Measurements from ENCODE around the gene CPA3.

Gene CPA3

DNA sequence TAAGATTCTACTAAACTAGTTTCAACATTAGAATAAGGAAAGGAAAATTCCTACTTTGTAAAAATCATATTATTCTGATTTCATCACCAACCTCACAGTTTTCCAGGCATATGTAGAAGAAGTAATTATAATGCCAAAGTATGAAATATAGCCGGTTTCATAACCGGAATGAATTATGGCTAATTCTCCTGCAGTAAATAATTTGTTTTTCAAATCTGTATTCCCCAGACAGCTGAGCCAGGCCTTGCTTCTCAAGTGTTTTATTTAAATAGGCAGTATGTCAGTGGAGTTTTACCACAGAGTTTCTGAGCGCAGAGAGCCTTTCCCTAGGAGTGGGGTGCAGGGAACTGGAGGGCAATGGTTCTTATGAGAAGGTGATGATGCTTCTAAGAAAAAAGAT is 8.7 kb upstream of the CPA3 start:
- DNase-seq (ENCODE audit: low read depth): no peak
- no peak overlapping the region for H3K4me3 ChIP-seq (ENCODE audit: control insufficient read depth, low read depth, low read length)
- TF ChIP-seq, protein P1, sequence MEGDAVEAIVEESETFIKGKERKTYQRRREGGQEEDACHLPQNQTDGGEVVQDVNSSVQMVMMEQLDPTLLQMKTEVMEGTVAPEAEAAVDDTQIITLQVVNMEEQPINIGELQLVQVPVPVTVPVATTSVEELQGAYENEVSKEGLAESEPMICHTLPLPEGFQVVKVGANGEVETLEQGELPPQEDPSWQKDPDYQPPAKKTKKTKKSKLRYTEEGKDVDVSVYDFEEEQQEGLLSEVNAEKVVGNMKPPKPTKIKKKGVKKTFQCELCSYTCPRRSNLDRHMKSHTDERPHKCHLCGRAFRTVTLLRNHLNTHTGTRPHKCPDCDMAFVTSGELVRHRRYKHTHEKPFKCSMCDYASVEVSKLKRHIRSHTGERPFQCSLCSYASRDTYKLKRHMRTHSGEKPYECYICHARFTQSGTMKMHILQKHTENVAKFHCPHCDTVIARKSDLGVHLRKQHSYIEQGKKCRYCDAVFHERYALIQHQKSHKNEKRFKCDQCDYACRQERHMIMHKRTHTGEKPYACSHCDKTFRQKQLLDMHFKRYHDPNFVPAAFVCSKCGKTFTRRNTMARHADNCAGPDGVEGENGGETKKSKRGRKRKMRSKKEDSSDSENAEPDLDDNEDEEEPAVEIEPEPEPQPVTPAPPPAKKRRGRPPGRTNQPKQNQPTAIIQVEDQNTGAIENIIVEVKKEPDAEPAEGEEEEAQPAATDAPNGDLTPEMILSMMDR (IDR thresholded peaks at IDR 0.05; ENCODE audit: control insufficient read depth, insufficient read depth, low read depth, low read length, missing control alignments): no peak

DNA sequence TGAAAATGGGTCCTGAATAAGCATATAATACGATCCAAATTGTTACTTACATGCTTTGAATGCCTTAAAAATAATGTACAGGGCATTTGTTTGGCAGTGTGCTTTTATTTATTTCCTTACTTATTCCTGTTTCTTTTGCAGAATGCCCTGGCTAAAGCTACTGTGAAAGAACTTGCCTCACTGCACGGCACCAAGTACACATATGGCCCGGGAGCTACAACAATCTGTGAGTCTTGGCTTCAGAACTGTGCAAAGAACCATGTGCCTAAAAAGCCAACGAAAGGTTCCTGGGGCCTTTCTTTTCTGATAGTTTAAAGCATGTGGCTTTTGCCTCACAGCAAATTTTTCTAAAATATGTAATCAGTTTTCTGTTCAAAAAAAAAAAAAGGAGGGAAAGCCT is 7.8 kb upstream of the CPA3 start:
- no peak overlapping the region for H3K4me3 ChIP-seq (ENCODE audit: control insufficient read depth, low read depth, low read length)
- no peak for DNase-seq (ENCODE audit: low read depth)
- TF ChIP-seq, protein P1 (IDR thresholded peaks at IDR 0.05; ENCODE audit: control insufficient read depth, insufficient read depth, low read depth, low read length, missing control alignments): no peak

DNA sequence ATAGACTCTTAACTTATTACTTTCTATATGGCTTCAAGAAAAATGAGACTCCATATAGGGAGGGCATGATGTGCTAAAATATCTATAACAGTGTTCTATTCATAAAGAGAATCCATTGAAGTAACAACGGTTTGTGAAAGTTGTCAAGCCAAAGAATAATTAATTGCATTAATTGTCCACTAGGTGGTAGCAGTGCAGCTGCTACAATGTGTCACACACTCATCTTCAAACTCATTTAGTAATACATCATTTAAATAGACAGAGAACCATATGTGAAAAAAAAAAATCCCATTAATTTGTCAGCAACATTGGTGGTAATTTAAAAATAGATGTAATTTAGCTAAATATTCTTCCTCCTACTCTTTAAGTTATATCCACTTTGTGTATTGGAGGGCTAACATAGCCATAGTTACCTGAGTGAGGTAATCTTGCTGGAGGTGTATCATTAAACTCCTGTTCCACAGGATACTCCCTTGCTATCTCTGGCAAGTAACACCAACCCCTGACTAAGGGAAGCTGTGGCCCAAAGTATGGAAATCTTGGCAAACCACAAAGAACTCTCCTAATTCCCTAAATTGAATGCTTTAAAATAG is 3.7 kb upstream of the CPA3 start:
- TF ChIP-seq, protein P1 (IDR thresholded peaks at IDR 0.05; ENCODE audit: control insufficient read depth, insufficient read depth, low read depth, low read length, missing control alignments): peak; percentile 62
- DNase-seq (ENCODE audit: low read depth): peak; percentile 25
- no peak overlapping the region for H3K4me3 ChIP-seq (ENCODE audit: control insufficient read depth, low read depth, low read length)

DNA sequence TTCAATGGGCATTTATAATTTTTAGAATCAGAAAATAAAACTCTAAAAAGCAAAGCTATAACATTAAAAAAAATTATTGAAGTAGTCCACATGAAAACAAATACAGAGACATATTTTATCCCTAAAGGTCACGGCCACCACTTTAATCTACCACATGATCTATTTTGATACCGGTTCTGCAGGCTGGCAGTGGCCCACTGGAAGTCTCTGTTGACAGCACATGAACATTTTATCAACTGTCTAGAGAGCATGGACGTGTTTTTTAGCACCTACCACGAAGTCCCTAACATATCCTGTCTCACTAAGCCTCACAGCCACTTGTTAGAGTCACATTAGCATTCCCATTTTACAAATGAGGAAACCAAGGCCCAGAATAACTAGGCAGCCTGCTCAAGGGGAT is 1.8 kb upstream of the CPA3 start:
- no peak for DNase-seq (ENCODE audit: low read depth)
- TF ChIP-seq, protein P1 (IDR thresholded peaks at IDR 0.05; ENCODE audit: control insufficient read depth, insufficient read depth, low read depth, low read length, missing control alignments): no peak
- H3K4me3 ChIP-seq (ENCODE audit: control insufficient read depth, low read depth, low read length): no peak overlapping the region

DNA sequence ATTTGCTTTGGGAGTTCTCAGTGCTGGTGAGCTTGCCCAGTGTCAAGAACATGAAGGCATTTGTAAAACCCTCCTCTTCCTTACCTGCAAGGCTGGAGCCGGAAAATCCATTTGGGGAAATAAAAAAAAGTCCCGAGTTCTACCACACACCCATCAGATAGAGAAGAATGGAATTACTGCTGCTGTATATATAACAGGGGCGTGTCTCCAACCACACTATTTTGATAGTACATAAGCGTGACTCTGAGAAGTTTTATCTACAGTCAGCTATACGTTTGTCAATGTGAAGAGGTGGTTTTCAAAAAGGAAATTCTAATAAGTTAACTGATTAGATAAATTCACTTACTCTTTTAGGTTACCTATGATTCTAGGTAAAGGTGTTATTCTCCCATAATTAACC is 1.3 kb upstream of the CPA3 start:
- TF ChIP-seq, protein P1 (IDR thresholded peaks at IDR 0.05; ENCODE audit: control insufficient read depth, insufficient read depth, low read depth, low read length, missing control alignments): no peak
- no peak for DNase-seq (ENCODE audit: low read depth)
- no peak overlapping the region for H3K4me3 ChIP-seq (ENCODE audit: control insufficient read depth, low read depth, low read length)

DNA sequence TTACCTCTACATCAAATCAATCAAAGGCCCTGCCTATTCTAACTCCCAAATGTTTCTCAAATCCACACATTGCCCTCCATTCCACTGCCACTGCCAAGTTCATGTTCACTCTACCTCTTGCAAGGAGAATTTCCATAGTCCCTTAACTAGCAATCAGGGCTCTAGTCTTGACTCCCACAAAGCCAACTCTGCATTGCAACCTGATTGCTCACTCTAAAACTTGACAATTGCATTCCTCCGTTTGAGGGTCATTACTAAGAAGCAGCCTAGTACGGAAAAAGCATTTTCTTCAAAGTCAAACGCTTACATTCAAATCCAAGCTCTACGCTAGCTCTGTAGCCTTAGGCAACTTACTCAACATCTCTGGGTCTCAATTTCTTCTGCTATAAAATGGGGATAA is 1.2 kb downstream of the CPA3 start:
- TF ChIP-seq, protein P1 (IDR thresholded peaks at IDR 0.05; ENCODE audit: control insufficient read depth, insufficient read depth, low read depth, low read length, missing control alignments): no peak
- H3K4me3 ChIP-seq (ENCODE audit: control insufficient read depth, low read depth, low read length): no peak overlapping the region
- DNase-seq (ENCODE audit: low read depth): peak; percentile 71
